Keratinocyte (primary cell): ENCODE measurements around the gene GBP2.

ENCODE experiments used
- EZH2 ChIP-seq: IDR thresholded peaks from one replicate; pipeline ENCODE4 v1.6.1; 2012; ENCODE audit warnings: inconsistent platforms, mild to moderate bottlenecking, low read length, moderate library complexity
- TF ChIP-seq, protein P1 (sequence below), 3 experiments: IDR thresholded peaks in 1 of 3; conservative IDR thresholded peaks in 1 of 3; optimal IDR thresholded peaks in 1 of 3; 2 replicates in 2 of 3; 3 replicates in 1 of 3; pipeline versions ENCODE3 to v1.5.1; 2011; ENCODE audit warnings: low read length in 3 of 3, mild to moderate bottlenecking in 3 of 3, moderate library complexity in 2 of 3, control low read depth in 1 of 3, inconsistent platforms in 1 of 3; ENCODE audit not compliant: insufficient read depth in 2 of 3; ENCODE audit errors: extremely low read depth in 1 of 3

DNA sequence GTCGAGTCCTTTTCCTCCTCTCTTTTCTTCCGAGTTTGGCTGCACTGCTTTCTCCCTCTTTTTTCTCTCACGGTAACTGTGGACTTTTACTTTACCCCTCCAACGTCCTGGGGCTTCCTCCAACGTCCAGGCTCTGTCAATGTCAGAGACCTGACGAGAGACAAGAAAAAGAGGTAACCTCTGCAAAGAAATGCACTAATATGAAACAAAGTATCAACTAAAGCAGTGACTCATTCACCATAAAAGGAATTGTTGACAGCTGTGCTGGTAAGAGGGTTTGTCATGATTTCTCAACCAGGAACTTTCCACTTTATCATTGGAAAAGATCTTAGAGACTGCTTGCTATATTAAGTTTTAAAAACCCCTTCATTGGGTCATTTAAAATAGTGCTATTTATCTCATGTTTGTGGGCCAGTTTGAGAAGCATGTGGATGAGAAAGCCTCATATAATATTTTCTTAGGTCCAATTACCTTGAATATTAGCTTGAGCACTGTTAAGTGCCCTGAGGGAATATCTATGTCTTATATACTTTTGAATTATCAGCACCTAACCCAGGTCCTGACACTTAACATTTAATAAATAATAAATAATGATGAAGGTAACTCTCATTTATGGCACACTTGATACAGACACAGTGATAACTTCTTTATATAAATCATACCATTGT, at the start of gene GBP2:
- TF ChIP-seq, protein P1, sequence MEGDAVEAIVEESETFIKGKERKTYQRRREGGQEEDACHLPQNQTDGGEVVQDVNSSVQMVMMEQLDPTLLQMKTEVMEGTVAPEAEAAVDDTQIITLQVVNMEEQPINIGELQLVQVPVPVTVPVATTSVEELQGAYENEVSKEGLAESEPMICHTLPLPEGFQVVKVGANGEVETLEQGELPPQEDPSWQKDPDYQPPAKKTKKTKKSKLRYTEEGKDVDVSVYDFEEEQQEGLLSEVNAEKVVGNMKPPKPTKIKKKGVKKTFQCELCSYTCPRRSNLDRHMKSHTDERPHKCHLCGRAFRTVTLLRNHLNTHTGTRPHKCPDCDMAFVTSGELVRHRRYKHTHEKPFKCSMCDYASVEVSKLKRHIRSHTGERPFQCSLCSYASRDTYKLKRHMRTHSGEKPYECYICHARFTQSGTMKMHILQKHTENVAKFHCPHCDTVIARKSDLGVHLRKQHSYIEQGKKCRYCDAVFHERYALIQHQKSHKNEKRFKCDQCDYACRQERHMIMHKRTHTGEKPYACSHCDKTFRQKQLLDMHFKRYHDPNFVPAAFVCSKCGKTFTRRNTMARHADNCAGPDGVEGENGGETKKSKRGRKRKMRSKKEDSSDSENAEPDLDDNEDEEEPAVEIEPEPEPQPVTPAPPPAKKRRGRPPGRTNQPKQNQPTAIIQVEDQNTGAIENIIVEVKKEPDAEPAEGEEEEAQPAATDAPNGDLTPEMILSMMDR (optimal IDR thresholded peaks at IDR 0.05 in 1 of 3, IDR thresholded peaks at IDR 0.05 in 1 of 3, conservative IDR thresholded peaks at IDR 0.05 in 1 of 3; ENCODE audit: extremely low read depth in 1 of 3, insufficient read depth in 2 of 3, low read length in 3 of 3): no peak
- no peak for TF ChIP-seq EZH2
